ENCODE measurements around the gene CACHD1. TPM values are rescaled to one million over a fixed set of nuclear protein-coding genes. Genes with fewer than 3 reads are reported as not detected.

CACHD1 gene
- total RNA-seq, 3 donors from 2014 or later (not counting 1 experiment from before 2014, with no cell fraction given) = not detected

DNA sequence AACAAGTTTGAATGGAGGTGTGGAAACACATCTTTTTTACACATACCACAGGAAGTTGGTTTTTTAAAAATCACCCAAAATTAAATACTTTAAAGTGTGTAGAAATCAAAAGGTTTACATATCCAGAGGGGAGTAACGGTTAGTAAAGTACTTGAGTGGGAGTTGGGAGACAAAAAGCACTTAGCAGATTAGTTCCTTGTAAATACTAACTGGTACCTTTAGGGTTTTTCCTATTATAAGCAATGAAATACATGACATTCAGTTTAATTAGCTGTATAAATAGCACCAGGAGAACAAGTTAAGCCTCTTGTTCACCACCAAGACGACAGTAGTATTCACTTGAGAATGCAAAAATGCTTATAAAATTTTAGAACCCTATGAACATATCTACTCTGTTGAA lies 251.2 kb downstream of the CACHD1 start:
- Mint-ChIP-seq H3K4me1 (no peaks in the 10 kb centered on the region), H3K27ac (no peak overlapping the region), H3K9me3 (peaks cover 0 to 2% of the 10 kb centered on the region in 2 donors), H3K27me3 (ENCODE audit: low read depth in 2 of 2) (peaks cover 43 to 60% of the 10 kb centered on the region in 2 donors), H3K36me3 (no peaks in the 10 kb centered on the region), H3K4me3 (no peak overlapping the region)
- H3K4me3 ChIP-seq (ENCODE audit: low read length) = no peak overlapping the region
- no peak for ATAC-seq
- 77% methylated on average over 2 of the region's 2 CpGs for WGBS (ENCODE audit: insufficient coverage)
- H3K9me3 ChIP-seq (ENCODE audit: control insufficient read depth, insufficient read depth, low read length) = peaks cover 2% of the 10 kb centered on the region
- H3K4me1 ChIP-seq (ENCODE audit: control insufficient read depth, insufficient read depth, low read length) = no peaks in the 10 kb centered on the region
- DNase-seq = no peak
- no peaks in the 10 kb centered on the region for H3K27me3 ChIP-seq (ENCODE audit: control insufficient read depth, insufficient read depth, low read length)
- intact Hi-C loops (cut with micrococcal nuclease) = no loop called here
- TF ChIP-seq, protein P1, sequence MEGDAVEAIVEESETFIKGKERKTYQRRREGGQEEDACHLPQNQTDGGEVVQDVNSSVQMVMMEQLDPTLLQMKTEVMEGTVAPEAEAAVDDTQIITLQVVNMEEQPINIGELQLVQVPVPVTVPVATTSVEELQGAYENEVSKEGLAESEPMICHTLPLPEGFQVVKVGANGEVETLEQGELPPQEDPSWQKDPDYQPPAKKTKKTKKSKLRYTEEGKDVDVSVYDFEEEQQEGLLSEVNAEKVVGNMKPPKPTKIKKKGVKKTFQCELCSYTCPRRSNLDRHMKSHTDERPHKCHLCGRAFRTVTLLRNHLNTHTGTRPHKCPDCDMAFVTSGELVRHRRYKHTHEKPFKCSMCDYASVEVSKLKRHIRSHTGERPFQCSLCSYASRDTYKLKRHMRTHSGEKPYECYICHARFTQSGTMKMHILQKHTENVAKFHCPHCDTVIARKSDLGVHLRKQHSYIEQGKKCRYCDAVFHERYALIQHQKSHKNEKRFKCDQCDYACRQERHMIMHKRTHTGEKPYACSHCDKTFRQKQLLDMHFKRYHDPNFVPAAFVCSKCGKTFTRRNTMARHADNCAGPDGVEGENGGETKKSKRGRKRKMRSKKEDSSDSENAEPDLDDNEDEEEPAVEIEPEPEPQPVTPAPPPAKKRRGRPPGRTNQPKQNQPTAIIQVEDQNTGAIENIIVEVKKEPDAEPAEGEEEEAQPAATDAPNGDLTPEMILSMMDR (IDR thresholded peaks at IDR 0.05) = no peak
- H3K36me3 ChIP-seq (ENCODE audit: control insufficient read depth, insufficient read depth, low read length) = no peaks in the 10 kb centered on the region
- no peak overlapping the region for H3K27ac ChIP-seq (ENCODE audit: low read length)

DNA sequence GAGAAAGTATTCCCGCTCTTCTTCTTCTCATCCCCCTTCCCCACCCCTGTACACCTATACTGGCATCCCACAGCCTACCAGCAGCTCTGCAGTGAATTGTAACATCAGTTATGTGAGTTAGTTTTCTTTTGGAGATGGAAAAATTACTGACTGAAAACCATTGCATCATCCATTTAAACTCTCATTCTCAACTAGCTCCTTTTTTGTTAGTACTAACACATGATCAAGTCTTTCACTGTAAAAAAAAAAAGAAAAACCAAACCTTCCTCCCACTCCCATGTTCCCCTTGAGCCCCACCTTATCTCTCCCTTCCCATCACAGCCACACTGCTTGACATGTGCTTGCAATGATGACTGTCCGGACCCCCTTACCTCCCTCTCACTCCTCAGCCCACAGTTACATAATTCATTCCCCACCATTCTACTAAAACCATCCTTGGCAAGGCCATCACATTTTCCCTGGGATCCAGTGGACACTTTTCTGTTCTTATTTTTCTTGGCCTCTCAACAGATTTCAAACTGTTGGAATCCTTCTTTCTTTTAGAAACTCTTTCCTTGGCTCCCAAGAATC lies 251.7 kb downstream of the CACHD1 start:
- ATAC-seq = no peak
- Mint-ChIP-seq H3K27ac (no peak overlapping the region), H3K9me3 (peaks cover 0 to 2% of the 10 kb centered on the region in 2 donors), H3K27me3 (ENCODE audit: low read depth in 2 of 2) (peaks cover 43 to 60% of the 10 kb centered on the region in 2 donors), H3K4me1 (no peaks in the 10 kb centered on the region), H3K4me3 (no peak overlapping the region), H3K36me3 (no peaks in the 10 kb centered on the region)
- TF ChIP-seq, protein P1 (IDR thresholded peaks at IDR 0.05) = no peak
- no peak overlapping the region for H3K4me3 ChIP-seq (ENCODE audit: low read length)
- intact Hi-C loops (cut with micrococcal nuclease) = no loop called here
- 92% methylated on average over 2 of the region's 2 CpGs for WGBS (ENCODE audit: insufficient coverage)
- no peak for DNase-seq
- H3K36me3 ChIP-seq (ENCODE audit: control insufficient read depth, insufficient read depth, low read length) = no peaks in the 10 kb centered on the region
- no peak overlapping the region for H3K27ac ChIP-seq (ENCODE audit: low read length)
- peaks cover 2% of the 10 kb centered on the region for H3K9me3 ChIP-seq (ENCODE audit: control insufficient read depth, insufficient read depth, low read length)
- H3K4me1 ChIP-seq (ENCODE audit: control insufficient read depth, insufficient read depth, low read length) = no peaks in the 10 kb centered on the region
- H3K27me3 ChIP-seq (ENCODE audit: control insufficient read depth, insufficient read depth, low read length) = no peaks in the 10 kb centered on the region

DNA sequence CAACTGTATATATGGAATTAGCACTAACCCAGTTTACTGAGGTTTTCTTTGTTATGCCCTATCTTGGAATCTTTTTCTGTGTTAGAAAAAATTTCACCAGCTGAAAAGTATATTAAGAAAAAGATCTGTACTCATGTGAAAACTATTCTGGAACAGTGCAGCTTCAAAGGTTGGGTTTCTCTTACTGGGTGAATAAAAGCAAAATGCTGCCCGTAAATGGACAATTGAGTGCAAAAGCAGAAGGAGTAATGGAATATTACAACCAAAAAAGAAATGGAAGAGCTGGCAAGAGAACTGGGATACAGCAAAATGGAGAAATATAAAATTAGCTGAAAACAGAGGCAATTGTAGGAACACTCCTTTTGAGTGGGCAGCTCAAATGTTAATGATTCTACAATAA lies 257.9 kb downstream of the CACHD1 start:
- DNase-seq = no peak
- no peak for ATAC-seq
- no peaks in the 10 kb centered on the region for H3K4me1 Mint-ChIP-seq

More for the DNA sequence above, 257.9 kb downstream of the CACHD1 start:
- no peak overlapping the region for H3K4me3 ChIP-seq (ENCODE audit: low read length)
- H3K4me3 Mint-ChIP-seq = no peak overlapping the region
- no peaks in the 10 kb centered on the region for H3K27me3 ChIP-seq (ENCODE audit: control insufficient read depth, insufficient read depth, low read length)
- no peaks in the 10 kb centered on the region for H3K9me3 Mint-ChIP-seq
- H3K27ac ChIP-seq (ENCODE audit: low read length) = no peak overlapping the region
- intact Hi-C loops (cut with micrococcal nuclease) = no loop called here
- no peaks in the 10 kb centered on the region for H3K36me3 ChIP-seq (ENCODE audit: control insufficient read depth, insufficient read depth, low read length)
- no peaks in the 10 kb centered on the region for H3K9me3 ChIP-seq (ENCODE audit: control insufficient read depth, insufficient read depth, low read length)
- H3K36me3 Mint-ChIP-seq = no peaks in the 10 kb centered on the region
- no peaks in the 10 kb centered on the region for H3K4me1 ChIP-seq (ENCODE audit: control insufficient read depth, insufficient read depth, low read length)
- whole genome bisulfite sequencing (ENCODE audit: insufficient coverage) = 89% methylated on average over 1 of the region's 1 CpG
- H3K27ac Mint-ChIP-seq = no peak overlapping the region
- TF ChIP-seq, protein P1 (IDR thresholded peaks at IDR 0.05) = no peak
- H3K27me3 Mint-ChIP-seq (ENCODE audit: low read depth in 2 of 2) = peaks cover 12 to 38% of the 10 kb centered on the region in 2 donors

All from natural killer cell (primary cell).